ENCODE measurements around the gene VWA2. TPM values are rescaled to one million over a fixed set of nuclear protein-coding genes. Genes with fewer than 3 reads are reported as not detected.

VWA2 gene
- total RNA-seq, 1 donor from 2014 or later = not detected

DNA sequence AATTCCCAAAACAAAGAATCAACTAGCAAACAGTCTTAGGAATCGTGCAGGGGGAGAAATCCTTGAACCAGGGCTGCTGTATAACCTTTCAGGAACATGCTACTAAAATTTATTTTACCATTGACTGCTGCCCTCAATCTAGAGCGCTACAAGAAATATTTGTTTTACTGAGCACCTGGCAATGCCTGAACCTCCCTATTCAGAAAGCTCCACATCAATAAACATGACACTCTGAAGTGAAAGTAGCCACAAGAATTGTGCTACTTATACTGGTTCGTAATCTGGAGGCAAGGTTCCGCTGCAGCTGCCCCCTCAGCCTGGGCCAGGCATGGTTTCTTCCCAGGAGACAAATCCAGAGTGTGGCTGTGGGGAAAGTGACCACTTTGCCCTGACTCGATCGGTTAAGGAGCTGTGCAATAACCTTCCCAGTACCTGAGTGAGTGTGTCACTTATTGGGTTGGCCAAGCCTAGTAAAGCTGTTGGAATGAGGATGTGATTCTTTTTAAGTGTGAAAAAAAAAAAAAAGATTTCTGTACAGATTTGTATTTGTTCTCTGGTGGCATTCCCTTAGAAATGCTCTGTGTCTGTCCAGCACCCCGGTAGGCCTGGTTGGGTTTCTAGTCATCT is 7.7 kb downstream of the VWA2 start:
- no peaks in the 10 kb centered on the region for H3K27me3 ChIP-seq
- H3K4me1 ChIP-seq = no peaks in the 10 kb centered on the region
- no peaks in the 10 kb centered on the region for H3K36me3 ChIP-seq
- DNase-seq (ENCODE audit: low spot score in 2 of 2) = no peak
- TF ChIP-seq, protein P1, sequence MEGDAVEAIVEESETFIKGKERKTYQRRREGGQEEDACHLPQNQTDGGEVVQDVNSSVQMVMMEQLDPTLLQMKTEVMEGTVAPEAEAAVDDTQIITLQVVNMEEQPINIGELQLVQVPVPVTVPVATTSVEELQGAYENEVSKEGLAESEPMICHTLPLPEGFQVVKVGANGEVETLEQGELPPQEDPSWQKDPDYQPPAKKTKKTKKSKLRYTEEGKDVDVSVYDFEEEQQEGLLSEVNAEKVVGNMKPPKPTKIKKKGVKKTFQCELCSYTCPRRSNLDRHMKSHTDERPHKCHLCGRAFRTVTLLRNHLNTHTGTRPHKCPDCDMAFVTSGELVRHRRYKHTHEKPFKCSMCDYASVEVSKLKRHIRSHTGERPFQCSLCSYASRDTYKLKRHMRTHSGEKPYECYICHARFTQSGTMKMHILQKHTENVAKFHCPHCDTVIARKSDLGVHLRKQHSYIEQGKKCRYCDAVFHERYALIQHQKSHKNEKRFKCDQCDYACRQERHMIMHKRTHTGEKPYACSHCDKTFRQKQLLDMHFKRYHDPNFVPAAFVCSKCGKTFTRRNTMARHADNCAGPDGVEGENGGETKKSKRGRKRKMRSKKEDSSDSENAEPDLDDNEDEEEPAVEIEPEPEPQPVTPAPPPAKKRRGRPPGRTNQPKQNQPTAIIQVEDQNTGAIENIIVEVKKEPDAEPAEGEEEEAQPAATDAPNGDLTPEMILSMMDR (IDR thresholded peaks at IDR 0.05) = no peak
- no peak overlapping the region for H3K4me3 ChIP-seq
- H3K9me3 ChIP-seq = no peaks in the 10 kb centered on the region
- intact Hi-C loops (cut with DNase I) = no loop called here
- no peak overlapping the region for H3K27ac ChIP-seq

DNA sequence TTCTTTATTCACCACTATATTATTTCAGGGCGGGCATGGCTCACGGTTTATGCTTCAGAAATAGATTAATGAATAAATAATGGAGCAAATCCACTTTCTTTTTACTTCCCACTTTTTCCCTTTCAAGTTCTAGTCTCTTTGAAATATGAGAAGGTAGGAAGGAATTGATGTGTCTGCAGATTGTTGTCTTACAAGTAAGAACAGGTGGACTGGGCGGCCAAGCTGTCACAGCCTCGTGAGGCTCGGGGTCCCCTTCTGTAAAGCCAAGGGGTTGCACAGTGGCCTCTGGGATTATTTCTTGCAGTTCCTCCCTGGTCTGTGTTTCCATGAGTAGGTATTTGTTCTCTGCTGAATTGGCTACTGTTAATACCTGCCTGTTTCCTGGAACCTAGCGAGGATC is 11.2 kb downstream of the VWA2 start:
- TF ChIP-seq, protein P1 (IDR thresholded peaks at IDR 0.05) = no peak
- H3K4me1 ChIP-seq = no peaks in the 10 kb centered on the region
- no peaks in the 10 kb centered on the region for H3K27me3 ChIP-seq
- no peaks in the 10 kb centered on the region for H3K36me3 ChIP-seq
- H3K4me3 ChIP-seq = no peak overlapping the region
- intact Hi-C loops (cut with DNase I) = no loop called here
- no peak overlapping the region for H3K27ac ChIP-seq
- no peak for DNase-seq (ENCODE audit: low spot score in 2 of 2)
- no peaks in the 10 kb centered on the region for H3K9me3 ChIP-seq

DNA sequence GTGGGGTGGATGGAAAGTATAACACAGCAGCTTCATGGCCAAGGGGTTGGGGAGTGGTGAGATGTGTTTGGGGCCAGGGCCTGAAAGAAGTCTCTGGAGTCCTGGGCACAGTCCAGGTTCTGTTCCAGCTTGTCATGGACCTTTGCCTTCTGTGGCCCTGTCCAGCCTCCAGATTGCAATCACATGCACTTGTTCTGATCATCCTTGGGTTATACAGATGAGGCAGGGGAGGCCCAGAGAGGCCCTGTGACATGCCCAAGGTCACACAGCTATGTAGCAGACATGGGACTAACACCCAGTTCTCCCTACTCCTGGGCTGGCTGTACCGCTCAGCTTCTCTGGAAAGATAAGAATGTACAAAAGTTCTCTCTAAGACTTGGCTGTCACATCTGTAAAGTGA is 11.7 kb downstream of the VWA2 start:
- Histone ChIP-seq H3K4me1 (no peaks in the 10 kb centered on the region), H3K9me3 (no peaks in the 10 kb centered on the region)
- TF ChIP-seq, protein P1 (IDR thresholded peaks at IDR 0.05) = no peak

DNA sequence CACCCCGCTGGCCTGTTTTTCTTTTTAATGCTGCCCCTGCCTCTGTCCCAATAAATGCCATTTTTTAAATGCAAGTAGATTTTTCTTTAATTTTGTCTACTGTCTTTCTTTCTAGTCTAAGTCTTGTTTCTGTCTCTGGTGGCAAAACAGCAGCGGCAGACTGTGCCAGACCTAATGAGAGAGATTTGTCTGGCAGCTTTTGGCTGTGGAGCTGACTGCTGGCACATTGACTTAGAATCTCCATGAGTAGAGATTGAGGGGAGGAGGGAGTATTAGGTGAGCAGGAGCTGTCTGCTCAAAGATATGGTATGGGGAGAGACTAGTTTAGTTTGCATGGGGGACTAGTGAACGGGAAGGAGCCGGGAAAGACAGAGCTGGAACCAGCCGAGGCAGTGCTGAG is 13.0 kb downstream of the VWA2 start:
- intact Hi-C loops (cut with DNase I) = no loop called here
- Histone ChIP-seq H3K36me3 (no peaks in the 10 kb centered on the region), H3K9me3 (no peaks in the 10 kb centered on the region)

More for the DNA sequence above, 11.7 kb downstream of the VWA2 start:
- no peaks in the 10 kb centered on the region for H3K27me3 ChIP-seq
- DNase-seq (ENCODE audit: low spot score in 2 of 2) = peak in 1 of 2 donors; percentile 22
- intact Hi-C loops (cut with DNase I) = no loop called here
- no peaks in the 10 kb centered on the region for H3K36me3 ChIP-seq
- H3K4me3 ChIP-seq = no peak overlapping the region
- H3K27ac ChIP-seq = no peak overlapping the region

DNA sequence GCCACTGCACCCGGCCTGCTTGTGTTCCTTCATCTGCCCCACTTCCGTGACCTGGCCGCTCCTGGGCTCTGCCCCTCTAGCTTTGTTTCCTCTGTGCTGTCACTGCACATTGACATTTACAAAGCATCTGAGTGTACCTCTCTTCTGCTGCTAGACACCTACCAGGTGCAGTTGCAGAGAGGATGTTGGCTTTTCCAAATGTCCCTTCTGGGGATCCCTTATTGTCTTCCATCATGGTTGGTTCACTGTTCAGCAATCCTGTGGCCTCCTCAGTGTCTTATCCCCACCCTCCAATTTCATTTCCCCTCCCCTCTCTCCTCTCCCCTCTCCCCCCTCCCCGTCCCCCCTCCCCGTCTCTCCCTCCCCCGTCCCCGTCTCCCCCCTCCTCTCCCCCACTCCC is 13.8 kb downstream of the VWA2 start:
- Histone ChIP-seq H3K4me3 (no peak overlapping the region), H3K36me3 (no peaks in the 10 kb centered on the region), H3K27me3 (no peaks in the 10 kb centered on the region), H3K9me3 (no peaks in the 10 kb centered on the region), H3K27ac (no peak overlapping the region), H3K4me1 (no peaks in the 10 kb centered on the region)
- intact Hi-C loops (cut with DNase I) = no loop called here
- DNase-seq (ENCODE audit: low spot score in 2 of 2) = no peak
- TF ChIP-seq, protein P1 (IDR thresholded peaks at IDR 0.05) = no peak

More for the DNA sequence above, 13.0 kb downstream of the VWA2 start:
- Histone ChIP-seq H3K4me3 (no peak overlapping the region), H3K4me1 (no peaks in the 10 kb centered on the region), H3K27me3 (no peaks in the 10 kb centered on the region), H3K27ac (no peak overlapping the region)
- TF ChIP-seq, protein P1 (IDR thresholded peaks at IDR 0.05) = no peak
- no peak for DNase-seq (ENCODE audit: low spot score in 2 of 2)

DNA sequence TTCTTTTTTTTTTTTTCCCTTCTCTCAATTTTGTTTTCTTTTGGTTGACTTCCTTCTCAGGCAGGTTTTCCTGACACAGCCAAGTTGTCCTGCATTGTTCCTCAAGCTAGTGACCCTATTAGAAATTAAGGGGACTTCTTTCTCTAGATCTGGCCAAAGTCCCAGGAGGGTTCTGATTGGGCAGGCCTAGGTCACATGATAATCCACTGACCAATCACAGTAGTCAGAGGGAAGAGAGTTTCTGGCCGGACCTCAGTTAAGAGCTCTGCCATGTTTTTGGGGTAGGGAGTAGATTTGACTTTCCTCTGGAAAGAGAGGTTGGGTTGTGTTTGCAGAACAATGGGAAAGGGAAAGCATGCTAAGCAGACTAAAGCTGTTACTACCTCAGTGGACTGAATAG is 16.2 kb downstream of the VWA2 start:
- Histone ChIP-seq H3K9me3 (no peaks in the 10 kb centered on the region), H3K4me1 (no peaks in the 10 kb centered on the region), H3K4me3 (no peak overlapping the region), H3K36me3 (no peaks in the 10 kb centered on the region), H3K27me3 (no peaks in the 10 kb centered on the region), H3K27ac (no peak overlapping the region)
- TF ChIP-seq, protein P1 (IDR thresholded peaks at IDR 0.05) = no peak
- no peak for DNase-seq (ENCODE audit: low spot score in 2 of 2)
- intact Hi-C loops (cut with DNase I) = no loop called here
